ENCODE measurements around the gene SORCS2.

SORCS2 gene

GRCh38 chr4:7296661-7297335 lies 104.5 kb downstream of the SORCS2 start:
- H3K4me1 ChIP-seq, result peaks cover 2% of the 10 kb centered on the region
- H3K27me3 ChIP-seq, result no peaks in the 10 kb centered on the region
- TF ChIP-seq, protein P1, sequence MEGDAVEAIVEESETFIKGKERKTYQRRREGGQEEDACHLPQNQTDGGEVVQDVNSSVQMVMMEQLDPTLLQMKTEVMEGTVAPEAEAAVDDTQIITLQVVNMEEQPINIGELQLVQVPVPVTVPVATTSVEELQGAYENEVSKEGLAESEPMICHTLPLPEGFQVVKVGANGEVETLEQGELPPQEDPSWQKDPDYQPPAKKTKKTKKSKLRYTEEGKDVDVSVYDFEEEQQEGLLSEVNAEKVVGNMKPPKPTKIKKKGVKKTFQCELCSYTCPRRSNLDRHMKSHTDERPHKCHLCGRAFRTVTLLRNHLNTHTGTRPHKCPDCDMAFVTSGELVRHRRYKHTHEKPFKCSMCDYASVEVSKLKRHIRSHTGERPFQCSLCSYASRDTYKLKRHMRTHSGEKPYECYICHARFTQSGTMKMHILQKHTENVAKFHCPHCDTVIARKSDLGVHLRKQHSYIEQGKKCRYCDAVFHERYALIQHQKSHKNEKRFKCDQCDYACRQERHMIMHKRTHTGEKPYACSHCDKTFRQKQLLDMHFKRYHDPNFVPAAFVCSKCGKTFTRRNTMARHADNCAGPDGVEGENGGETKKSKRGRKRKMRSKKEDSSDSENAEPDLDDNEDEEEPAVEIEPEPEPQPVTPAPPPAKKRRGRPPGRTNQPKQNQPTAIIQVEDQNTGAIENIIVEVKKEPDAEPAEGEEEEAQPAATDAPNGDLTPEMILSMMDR (IDR thresholded peaks at IDR 0.05; ENCODE audit: low read depth, low read length), result no peak
- no peak overlapping the region for H3K4me3 ChIP-seq (ENCODE audit: low read depth, low read length)
- DNase-seq, result no peak
- no peaks in the 10 kb centered on the region for H3K36me3 ChIP-seq
- H3K9me3 ChIP-seq, result no peaks in the 10 kb centered on the region

- H3K4me1 ChIP-seq, result no peaks in the 10 kb centered on the region
- TF ChIP-seq, protein P1 (IDR thresholded peaks at IDR 0.05; ENCODE audit: low read depth, low read length), result no peak
- no peaks in the 10 kb centered on the region for H3K9me3 ChIP-seq
- no peak for DNase-seq
- no peak overlapping the region for H3K4me3 ChIP-seq (ENCODE audit: low read depth, low read length)
- H3K27me3 ChIP-seq, result no peaks in the 10 kb centered on the region
- no peaks in the 10 kb centered on the region for H3K36me3 ChIP-seq
These were observed 105.0 kb downstream of the SORCS2 start for GRCh38 chr4:7297374-7297773.

DNA sequence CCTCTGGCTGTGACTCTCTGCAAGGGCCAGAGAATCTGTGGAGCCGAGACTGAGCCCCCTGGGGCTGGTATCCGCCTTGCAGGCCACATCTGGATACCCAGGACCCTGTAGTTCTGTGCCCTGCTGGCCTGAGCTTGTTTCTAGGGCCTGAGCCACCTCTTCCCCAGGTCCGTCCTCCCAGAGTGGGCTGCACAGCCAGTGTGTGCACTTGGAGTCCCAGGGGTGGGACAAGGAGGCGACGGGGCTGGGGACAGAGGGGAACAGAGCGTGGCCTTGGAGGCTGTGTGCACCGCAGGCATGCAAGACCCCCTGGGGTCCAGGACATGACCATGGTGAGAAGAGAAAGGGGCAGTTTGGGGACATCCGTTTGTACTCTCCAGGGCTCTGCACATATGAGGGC lies 105.5 kb downstream of the SORCS2 start:
- Histone ChIP-seq H3K4me3 (ENCODE audit: low read depth, low read length) (no peak overlapping the region), H3K36me3 (no peaks in the 10 kb centered on the region), H3K27me3 (no peaks in the 10 kb centered on the region), H3K4me1 (no peaks in the 10 kb centered on the region; the same call in 1 of the 2 replicates), H3K9me3 (no peaks in the 10 kb centered on the region)
- DNase-seq, result no peak
- TF ChIP-seq, protein P1 (IDR thresholded peaks at IDR 0.05; ENCODE audit: low read depth, low read length), result no peak

DNA sequence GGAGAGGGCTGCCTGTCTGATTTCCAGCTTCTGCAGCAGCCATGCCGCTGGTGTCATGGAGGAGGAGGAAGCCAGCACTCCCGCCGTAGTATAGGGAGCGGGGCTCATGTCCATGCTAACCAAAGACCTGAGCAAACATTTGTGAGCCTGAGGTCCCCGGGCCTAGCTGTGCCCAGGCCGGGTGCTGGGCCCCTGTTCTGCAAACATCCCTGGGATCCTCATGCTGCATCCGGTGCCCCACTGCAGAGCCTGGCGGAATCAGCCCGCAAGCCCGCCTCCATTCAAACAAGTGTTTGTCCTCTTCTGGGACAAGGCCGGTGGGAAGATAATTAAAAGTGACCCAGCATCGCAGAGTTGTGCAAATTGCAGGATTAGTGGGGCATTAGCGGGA lies 106.3 kb downstream of the SORCS2 start:
- TF ChIP-seq, protein P1 (IDR thresholded peaks at IDR 0.05; ENCODE audit: low read depth, low read length), result no peak
- H3K4me1 ChIP-seq, result peaks cover 4% of the 10 kb centered on the region
- no peak overlapping the region for H3K4me3 ChIP-seq (ENCODE audit: low read depth, low read length)
- no peak for DNase-seq
- no peaks in the 10 kb centered on the region; the same call in 1 of the 2 replicates for H3K27me3 ChIP-seq
- H3K36me3 ChIP-seq, result no peaks in the 10 kb centered on the region
- H3K9me3 ChIP-seq, result no peaks in the 10 kb centered on the region

DNA sequence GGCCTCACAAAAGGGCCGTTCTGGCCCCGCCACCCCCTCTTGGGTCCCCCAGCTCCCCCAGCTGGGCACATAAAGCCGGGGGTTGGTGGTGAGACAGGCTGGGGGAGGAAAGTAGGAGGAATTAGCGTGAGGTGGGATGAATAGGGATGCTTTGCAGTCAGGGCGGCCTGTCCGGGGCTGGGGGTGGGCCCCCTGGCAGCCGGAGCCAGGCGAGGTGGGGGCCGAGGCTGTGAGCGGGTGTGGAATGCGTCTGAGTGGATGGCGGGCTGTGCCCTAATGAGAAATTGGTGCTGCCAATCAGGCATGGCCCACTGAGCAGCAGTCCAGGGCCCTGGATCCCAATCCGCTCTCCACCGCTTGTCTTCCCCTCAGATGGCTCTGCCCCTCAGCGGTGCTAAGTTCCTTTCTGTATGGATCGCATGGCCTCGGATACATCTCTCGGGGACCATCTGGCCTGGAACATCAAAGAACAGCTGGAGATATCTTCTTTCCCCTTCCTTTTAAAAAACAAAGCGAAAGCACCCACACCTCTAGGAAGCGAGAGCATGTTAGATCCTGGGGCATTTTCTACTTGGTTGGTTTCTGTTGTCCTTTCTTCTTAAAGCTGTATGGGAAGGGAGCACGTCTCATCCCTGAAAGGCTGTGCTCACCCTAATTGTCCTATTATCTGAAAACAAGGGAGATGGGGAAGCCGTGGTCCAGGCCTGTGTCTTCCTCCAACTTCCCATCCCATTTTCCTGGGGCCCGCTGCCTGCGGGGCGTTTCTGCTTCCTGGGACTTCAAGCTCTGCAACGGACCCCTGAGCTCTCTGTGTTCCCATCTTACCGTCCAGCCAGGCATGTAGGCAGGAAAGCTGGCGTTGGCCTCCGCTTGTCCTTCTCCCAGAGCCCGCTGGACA lies 106.9 kb downstream of the SORCS2 start:
- H3K4me1 ChIP-seq, result peaks cover 4% of the 10 kb centered on the region

More for the DNA sequence above, 106.9 kb downstream of the SORCS2 start:
- Histone ChIP-seq H3K36me3 (no peaks in the 10 kb centered on the region), H3K4me3 (ENCODE audit: low read depth, low read length) (no peak overlapping the region), H3K27me3 (no peaks in the 10 kb centered on the region; the same call in 1 of the 2 replicates), H3K9me3 (no peaks in the 10 kb centered on the region)
- DNase-seq, result no peak
- TF ChIP-seq, protein P1 (IDR thresholded peaks at IDR 0.05; ENCODE audit: low read depth, low read length), result no peak

Measured in BE2C (cell line).